GM21526 (cell line): ENCODE measurements around the gene HSPA4L.
A peak's percentile ranks its signal among the peaks of the same experiment; 100 is the strongest.

ENCODE experiments used
- ATAC-seq: cut with Tn5 transposase; IDR thresholded peaks from one replicate; pipeline ENCODE4 v1.9.1; 2021; ENCODE audit warnings: moderate library complexity; ENCODE audit not compliant: unreplicated experiment, low FRiP score

Gene HSPA4L

DNA sequence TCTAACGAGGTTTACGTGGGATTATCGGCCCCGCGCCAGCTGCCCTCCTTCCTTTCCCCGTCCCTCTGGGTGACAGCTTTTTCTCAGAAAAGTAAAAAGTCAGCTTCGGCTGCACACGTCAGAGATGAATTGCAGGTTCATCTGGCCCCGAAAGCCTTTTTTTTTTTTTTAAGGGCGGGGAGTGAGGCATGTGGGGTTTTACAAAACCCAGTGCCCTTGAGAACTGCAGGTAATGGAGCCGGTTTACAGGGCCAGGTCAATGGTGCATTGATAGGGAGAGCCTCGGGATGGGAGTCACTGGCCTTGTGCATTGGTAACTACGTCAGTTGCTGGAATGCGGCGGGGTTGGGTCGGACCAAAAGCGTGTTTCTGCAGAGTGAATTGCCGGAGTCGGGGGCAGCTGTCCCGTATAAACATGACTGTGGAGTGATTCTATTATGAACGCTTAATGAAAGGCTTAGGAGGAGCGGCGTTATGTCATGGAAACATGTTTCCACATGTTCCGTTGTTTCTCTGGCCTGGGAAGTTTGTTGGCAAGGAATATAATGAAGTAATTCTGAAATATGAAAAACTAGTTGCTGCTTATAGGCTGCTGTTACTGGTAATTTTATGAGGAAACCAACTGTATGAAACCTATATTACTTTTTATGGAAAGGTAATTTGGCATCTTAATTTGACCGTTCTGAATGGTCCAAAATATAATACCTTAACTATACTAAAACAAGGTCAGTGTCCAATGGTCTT is 1.1 kb downstream of the HSPA4L start:
- ATAC-seq, result no peak

DNA sequence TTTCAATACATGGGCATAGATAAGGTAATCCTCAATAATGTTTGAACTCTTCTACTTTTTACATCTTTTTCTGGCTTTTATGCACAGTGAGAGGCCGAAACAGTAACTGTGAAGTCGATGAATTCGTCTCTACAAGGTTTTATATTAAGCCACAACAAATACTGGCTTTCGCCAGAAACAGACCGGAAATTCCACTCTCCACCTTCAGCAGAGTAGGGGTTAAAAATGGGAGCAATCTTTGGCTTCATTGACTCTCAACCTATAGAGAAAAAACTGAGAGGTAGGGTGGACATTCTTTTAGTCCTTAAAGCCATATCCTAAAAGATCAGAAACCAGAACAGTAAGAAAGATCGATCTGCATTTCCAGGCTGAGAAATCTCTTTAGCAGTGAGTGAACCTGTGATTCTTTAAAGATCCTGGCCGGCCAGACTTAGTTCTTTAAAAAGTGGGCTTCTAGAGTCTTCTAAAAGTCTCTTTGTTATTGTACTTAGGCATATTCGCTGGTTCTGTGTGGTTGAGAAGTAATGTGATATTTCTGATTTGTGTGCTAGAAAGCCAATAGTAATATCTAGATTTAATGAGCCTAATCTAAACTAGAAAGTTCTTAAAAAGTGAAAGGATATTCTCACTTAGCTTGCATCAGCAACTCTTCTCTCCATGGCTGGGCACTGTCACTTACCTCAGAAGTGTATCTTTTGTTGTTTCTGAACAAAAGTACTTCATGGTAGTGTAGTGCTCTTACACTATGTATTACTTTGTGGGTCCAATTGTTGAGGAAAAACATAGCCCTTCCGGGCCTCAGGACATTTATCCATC is 2.0 kb downstream of the HSPA4L start:
- no peak for ATAC-seq

DNA sequence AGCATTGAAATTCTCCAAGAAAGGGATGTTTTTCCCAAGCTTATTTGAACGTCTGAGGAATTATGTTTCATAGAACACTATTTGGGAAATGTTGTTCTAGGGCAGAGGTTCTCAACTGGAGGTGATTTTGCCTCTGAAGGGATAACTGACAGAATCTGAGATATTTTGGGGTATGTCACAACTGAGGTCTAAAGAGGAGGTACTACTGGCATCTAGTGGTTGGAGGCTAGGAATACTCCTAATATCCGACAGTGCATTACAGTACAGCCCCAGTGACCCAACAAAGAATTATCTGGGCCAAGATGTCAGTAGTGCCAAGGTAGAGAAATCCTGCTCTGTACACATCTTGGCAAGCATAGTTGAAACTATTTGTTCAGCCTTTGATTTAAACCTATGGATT is 6.4 kb downstream of the HSPA4L start:
- ATAC-seq, result no peak

DNA sequence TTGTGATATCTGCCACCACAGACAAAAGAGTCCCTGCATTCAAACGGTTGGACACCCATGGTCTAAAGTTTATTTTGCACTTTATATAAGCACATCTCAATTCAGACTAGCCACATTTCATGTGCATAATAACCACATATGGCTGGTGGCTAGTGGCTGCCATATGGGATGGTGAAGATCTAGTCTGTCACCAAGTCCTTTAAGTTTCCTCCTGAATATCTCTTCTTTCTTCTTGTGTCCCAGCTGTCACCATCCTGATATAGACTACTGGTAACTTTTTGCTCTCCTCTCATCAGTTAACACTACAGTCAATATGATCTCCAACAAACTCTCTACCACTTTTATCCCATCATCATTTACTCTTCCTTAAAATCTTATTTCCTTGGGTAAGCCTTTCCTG is 9.3 kb downstream of the HSPA4L start:
- ATAC-seq, result no peak

DNA sequence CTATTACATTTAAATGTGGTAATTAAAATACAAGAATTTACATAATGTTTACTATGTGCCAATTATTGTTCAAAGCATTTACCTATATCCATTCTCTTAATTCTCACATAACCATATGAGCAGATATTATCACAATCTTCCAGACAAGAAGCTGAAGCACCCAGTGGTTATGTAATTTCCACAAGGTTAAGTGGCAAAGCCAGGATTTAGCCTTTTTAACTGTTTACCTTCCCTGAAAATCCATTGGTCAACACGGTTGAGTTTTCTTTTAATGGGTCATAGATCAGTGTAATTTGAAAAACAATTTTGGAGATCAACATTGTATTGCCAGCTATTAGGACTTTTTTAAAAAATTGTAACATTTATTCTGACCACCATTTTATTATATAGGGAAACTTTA is 11.4 kb downstream of the HSPA4L start:
- no peak for ATAC-seq

DNA sequence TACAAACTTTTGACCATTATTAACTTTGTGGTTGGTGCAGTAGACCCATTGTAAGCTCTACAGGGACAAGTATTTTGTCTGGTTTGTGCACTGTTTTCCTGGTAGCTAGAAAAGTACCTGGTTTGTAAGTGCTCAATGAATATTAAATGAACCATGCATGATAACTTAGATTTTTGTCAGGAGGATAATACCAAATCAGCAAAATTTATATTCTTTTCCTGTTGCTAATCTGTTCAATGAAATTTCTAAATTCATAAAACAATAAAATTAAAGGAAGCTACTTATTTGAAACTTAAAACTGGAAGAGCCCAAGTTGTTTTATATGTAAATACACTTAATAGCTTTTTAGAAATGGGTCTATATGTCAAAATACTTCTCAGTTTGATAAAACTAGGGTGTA is 17.6 kb downstream of the HSPA4L start:
- no peak for ATAC-seq

DNA sequence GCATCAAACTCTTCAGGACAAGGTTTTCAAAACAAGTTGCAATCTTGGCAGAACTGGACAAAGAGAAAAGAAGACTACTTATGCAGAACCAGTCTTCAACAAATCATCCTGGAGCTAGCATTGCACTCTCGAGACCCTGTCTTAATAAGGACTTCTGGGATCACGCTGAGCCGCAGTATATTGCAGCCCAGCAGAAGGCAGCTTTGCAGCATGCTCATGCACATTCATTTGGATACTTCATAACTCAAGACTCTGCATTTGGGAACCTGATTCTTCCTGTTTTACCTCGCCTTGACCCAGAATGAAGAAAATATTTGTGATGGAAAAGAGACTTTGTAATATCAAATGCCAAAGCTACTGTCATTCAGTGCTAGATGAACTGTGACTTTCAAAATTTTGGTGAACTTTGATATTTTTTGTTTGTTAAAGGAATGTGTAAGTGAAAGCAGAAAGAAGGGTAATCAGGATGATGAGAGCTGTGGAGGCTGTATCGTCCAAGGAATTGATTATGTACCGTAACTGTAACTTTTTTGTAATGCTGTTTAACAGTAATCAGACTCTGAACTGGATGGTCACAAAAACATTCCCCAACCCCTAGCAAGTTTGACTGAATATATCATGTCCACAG is 27.2 kb downstream of the HSPA4L start:
- no peak for ATAC-seq

DNA sequence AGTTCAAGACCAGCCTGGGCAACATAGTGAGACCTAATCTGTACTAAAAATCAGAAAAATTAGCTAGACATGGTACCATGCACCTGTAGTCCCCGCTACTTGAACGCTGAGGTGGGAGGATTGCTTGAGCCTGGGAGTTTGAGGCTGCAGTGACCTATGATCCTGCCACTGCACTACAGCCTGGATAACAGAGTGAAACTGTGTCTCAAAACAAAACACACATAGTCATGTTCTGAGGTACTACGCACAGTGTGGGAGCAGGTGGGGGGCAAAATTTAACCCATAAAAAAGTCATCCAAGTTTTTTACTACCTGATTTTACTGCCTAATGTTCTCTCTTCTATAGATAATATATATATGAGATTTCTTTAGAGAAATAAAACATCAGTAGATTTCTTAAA is 28.4 kb downstream of the HSPA4L start:
- no peak for ATAC-seq

DNA sequence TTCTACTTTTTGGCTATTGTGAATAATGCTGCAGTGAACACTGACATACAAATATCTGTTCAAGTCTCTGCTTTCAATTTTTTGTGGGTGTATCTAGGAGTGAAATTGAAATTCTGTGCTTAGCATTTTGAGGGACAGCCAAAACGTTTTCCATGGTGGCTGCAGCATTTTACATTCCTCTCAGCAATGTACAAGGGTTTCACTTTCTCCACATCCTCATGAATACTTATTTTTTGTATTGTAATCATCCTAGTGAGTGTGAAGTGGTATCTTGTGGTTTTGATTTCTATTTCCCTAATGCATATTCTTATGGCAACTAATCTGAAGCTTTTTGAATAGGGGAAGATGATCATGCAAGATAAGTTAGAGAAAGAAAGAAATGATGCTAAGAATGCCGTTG is 40.3 kb downstream of the HSPA4L start:
- ATAC-seq, result no peak

DNA sequence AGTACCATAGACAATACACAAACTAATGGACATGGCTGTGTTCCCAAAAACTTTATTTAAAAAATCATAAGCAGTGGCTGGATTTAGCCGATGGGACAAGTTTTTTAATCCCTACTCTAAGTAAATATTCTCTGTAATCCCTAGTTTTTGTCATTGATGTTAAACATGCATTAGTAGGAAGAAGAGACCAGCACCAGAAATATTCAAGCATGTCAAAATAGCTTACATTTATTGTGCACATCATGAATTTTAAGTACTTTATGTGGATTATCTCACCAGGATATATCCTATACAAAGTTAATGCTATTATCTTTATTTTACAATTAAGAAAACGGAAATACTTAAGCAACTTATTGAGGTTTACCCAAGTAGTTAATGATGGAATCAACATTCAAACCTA is 46.0 kb downstream of the HSPA4L start:
- no peak for ATAC-seq

DNA sequence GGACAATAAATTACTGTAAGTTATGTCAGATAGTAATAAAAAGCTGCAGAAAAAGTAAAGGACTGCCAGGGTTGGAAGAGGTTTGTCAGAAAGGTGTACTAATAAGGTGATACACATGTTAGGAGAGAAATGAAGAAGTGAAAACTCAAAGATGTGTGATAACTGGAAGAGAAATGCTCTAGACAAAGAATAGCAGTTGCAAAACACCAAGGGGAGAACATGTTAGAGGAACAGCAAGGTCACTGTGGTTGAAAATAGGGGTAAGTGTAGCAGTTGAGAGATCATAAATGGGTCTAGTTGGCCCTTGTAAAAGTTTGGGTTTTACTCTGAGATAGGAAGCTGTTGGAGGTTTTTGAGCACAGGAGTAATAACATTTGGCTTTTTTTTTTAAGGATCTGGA is 46.9 kb downstream of the HSPA4L start:
- peak; percentile 89 for ATAC-seq

DNA sequence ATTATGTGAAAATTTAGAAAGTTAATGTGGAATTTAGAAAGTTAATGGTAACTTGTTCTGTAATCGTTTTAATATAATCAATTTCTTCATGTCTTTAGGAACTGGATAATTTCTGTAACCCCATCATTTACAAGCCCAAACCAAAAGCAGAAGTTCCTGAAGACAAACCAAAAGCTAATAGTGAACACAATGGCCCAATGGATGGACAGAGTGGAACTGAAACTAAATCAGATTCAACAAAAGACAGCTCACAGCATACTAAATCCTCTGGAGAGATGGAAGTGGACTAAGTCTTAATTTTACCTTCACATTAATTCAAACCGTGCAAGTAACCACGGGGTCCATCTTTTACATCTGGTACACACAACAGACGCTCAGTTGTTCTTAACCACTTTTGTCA is 50.5 kb downstream of the HSPA4L start:
- ATAC-seq, result peak; percentile 55

DNA sequence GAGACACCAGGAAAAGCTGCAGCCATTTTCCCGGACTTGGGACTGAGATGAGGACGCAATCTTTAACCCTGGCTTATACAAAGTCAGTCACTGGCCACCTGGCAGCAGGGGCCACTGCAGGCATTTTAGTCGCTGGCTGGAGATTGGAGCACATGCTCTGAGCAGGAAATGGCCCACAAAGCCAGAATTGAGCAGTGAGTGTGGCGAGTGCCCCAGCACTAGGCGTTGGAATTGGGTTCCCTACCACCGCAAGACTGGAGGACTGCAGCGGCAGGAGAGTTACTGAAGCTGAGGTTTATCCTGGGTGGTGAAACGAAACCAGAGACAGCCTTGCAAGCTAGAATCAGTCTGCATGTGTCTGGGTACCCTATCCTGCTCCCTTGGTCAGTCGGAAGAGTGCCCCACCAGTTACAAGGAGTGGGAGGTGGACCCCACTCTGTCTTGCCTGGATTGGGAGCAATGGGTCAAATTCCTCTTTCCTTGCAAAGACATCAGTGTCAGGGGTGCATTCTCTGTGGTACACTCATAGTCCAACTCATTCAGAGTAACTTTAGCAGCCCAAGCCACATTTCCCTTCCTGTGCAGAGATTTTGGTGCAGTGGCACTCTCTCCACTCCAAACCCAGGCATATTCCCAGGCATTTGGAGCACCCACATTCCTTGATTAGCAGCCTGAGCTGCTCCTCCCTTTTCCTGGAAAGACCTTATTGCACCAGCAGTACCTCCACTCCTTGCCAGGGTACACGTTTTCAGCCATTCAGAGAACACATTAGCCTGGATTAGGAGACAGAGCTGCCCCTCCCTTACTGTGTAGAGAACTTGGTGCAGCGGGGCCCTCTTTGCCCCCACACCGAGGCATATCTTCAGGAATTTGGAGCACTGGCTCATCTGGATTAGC is 61.8 kb downstream of the HSPA4L start:
- no peak for ATAC-seq

DNA sequence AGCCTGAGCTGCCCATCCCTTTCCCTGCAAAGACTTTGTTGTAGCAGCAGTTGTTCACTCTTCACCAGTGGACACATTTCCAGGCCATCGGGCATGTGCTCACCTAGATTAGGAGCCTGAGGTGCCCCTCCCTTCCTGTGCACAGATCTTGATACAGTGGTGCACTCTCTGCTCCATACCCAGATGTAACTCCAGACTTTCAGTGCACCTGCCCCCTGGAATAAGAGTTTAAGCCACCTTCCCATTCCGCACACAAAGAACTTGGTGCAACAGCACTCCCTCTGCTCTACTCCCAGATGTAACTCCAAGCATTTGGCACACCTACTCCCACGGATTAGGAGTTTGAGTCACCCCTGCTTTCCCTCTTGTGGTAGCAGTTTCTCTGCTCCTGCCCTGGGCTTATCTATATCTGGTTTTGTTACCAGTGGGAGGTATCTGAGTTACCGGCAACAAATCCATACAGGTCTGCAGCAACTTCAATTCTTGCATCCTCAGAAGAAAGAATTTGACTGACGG is 62.5 kb downstream of the HSPA4L start:
- no peak for ATAC-seq

DNA sequence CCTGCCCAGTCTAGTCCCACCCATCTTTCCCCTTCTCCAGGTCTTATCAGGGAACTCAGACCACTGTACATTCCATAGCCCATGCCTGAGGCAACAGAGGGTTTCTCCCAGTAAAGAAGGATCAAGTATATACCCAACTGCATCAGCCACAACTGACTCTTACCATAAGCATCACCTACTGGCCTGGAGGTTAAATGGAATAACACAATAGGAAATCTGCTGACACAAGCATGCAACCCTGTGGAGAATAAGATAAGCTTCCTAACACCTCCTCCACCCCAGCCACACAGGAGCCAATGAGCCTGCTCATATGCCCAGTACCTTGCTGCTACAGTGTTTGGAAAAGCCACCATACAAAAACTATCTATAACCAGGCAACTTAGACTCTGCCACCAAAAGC is 63.9 kb downstream of the HSPA4L start:
- ATAC-seq, result no peak

DNA sequence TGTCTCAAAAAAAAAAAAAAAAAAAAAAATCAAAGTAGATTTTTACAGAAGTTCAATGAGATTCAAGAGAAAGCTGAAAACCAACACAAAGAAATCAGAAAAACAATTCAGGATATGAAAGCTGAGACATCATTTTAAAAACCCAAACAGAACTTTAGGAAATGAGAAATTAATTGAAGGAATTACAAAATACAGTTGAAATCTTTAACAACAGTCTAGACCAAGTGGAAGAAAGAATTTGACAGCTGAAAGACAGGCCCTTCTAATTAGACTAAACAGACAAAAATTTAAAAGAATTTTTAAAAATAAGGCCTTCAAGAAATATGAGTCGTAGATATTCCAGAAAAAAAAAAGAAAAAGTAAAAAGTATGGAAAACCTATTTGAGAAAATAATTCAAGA is 64.6 kb downstream of the HSPA4L start:
- ATAC-seq, result no peak

DNA sequence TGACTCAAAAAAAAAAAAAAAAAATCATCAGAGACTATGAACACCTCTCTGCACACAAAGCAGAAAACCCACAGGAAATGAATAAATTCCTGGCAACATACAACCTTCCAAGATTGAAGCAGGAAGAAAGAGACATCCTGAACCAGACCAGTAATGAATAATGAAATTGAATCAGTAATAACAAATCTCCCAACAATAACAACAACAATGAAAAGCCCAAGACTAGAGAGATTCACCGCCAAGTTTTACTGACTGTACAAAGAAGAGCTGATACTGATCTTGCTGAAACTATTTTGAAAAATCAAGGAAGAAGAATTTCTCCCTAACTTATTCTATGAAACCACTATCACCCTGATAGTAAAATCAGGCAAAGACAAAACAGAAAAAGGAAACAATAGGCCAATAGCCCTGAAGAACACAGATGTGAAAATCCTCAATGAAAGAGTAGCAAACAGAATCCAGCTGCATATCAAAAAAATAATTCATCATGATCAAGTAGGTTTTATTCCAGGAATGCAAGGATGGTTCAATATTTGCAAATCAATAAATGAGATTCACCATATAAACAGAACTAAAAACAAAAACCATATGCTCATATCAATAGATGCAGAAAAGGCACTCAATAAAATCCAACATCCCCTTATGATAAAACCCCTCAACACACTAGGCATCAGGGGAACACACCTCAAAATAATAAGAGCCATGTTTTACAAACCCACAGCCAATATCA is 67.5 kb downstream of the HSPA4L start:
- ATAC-seq, result no peak

DNA sequence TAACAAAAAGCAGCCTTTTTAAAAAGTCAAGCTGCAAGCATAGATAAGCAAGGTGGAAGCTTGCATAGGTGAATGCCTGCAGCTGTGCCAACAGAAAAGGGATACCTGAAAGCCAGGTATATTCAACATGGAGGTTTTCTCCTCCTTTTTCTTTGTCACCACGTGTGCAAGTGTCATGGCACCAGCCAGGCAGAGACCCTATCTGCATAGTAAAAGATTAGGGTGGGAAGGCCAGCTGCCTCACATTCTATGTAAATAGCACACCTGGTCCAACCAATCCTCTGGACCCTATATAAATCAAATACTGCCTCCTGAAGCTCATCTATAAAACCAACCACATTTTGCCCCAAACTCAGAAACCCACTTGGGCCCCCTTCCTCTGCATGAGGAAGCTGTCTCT is 70.5 kb downstream of the HSPA4L start:
- no peak for ATAC-seq

DNA sequence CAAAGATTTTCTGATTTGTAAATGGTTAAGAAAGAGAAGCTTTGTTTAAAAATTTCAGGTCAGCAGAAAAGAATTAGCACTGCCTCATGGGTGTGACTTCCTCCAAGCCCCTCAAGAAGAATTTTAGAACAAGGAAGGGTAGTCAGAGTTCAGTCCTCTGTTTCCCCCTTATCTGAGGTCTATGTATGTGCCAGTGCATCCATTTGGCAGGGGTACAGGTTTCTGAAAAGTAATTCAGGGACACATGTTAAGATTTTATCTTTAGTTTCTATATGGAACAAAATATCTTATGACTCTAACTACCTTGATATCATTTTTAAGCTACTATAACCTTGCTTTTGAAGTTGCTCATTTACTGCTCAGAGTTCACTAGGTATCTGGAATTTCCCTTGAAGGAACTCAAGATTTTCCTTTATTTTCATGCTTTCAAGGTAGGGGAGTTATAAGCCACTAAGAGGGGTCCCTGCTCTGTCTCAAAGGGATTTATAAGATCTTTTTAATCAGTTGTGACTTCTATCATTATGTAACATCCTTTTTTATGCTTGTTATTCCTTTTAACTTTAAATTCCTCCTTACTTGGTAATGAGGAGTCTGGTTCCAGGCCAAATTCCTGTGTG is 74.2 kb downstream of the HSPA4L start:
- ATAC-seq, result no peak
